HG02571 (cell line): Measurements from ENCODE around the gene SPATA16.
"Not testable (repeated sequence)": the region's sequence is repeated elsewhere in the genome, so short reads cannot be mapped to it uniquely, and the experiment has no call there.

ENCODE experiments used
- ATAC-seq: cut with Tn5 transposase; IDR thresholded peaks from one replicate; pipeline ENCODE4 v1.9.1; 2021; ENCODE audit warnings: mild to moderate bottlenecking, moderate library complexity; ENCODE audit not compliant: unreplicated experiment

SPATA16 gene

DNA sequence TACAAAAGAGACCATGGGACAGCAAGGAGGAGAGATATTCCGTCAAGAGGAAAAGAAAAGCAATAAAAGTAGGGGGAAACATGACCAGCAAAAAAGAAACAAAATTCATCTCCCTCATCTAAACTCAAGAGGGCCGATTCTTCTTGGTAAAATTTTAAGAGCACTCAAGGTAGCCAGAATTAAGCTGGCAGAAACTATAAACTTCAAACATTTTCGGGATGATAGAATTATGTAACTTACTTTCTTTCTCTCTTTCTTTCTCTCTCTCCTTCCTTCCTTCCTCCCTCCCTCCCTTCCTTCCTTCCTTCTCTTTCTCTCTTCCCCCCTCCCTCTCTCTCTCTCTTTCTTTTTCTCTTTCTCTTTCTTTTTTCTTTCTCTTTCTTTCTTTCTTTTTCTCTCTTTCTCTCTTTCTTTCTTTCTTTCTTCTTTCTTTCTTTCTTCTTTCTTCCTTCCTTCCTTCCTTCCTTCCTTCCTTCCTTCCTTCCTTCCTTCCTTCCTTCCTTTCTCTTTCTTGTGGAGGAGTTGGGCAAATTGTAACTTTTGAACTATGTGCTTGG lies 180.3 kb downstream of the SPATA16 start:
- ATAC-seq = not testable (repeated sequence)

GRCh38 chr3:172958565-172958964 lies 182.5 kb downstream of the SPATA16 start:
- ATAC-seq = no peak

DNA sequence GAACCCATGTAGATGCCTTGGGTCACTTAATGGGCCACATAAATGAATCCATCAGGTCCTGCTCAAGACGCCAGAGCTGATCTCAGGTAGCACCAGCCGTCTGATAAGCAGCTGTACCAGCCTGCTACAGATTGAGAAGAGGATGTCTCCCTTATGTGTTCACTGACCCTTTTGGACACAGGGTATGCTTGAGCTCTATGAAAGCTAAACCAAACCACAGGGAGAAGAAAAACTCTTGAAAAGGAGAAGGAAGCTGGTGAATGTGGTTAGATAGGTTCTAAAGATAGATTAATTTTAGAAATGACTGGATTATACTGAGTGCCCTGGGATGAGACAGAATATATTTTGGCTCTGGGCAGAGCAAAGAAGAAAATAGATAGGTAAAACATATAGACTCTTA lies 187.5 kb downstream of the SPATA16 start:
- ATAC-seq = no peak

- ATAC-seq = no peak
These were observed 189.5 kb downstream of the SPATA16 start for GRCh38 chr3:172951511-172951910.

DNA sequence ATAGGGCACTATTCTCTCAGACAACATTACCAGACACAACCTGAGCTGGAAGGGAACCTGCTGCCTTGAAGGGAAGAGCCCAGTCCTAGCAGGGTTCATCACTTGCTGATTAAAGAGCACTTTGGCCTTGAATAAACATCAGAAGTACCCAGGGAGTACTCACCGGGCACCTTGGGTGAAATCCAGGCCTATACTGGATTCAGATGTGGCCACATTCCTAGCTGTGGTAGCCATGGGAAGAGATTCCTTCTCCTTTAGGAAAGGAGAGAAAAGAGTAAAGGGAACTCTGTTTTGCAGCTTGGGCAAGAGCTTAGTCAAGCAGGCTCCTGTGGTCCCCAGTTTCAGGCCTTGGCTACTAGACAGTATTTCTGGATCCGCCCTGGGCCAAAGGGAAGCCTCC lies 195.0 kb downstream of the SPATA16 start:
- no peak for ATAC-seq

DNA sequence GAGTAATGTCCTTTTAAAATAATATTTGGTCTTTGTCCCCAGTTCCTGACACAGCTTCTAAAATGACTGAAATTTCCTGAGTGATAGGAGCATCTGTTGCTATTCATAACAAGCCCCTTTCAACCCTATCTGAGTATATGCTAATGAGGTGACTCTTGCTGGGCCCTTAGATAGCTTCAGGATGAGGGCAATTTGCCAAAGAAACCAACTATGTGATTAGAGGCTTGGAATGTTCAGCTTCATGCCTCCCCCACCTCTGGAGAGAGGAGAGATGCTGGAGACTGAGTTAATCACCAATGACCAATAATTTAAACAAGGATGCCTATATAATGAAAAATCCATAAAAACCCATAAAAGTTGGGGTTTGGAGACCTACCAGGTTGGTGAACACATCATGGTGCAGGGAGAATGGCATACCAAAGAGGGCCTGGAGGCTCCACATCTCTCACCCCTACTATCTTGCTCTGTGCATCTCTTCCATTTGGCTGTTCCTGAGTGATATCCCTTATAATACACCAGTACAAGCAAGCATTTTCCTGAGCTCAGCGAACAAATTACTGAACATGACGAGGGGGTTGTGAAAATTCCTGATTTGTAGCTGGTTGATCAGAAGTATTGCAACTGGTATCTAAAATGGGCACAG lies 201.3 kb downstream of the SPATA16 start:
- ATAC-seq = no peak

DNA sequence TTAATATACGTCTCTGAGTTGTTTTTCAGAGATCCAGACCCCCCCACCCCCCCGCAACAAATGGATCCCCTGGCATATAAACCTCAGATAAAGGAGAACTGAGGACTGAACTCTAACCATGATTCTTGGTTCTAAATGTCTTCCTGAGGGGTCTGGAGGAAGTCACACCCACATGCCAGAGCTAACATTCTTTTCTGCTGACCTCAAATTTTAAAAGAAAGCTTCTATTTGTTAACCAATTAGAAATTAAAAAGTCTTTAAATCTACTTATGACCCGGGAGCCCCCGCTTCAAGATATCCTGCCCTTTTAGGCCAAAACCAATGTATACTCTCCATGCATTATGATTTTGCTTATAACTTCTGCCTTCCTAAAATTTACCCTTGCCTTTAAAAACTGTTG lies 202.2 kb downstream of the SPATA16 start:
- no peak for ATAC-seq

DNA sequence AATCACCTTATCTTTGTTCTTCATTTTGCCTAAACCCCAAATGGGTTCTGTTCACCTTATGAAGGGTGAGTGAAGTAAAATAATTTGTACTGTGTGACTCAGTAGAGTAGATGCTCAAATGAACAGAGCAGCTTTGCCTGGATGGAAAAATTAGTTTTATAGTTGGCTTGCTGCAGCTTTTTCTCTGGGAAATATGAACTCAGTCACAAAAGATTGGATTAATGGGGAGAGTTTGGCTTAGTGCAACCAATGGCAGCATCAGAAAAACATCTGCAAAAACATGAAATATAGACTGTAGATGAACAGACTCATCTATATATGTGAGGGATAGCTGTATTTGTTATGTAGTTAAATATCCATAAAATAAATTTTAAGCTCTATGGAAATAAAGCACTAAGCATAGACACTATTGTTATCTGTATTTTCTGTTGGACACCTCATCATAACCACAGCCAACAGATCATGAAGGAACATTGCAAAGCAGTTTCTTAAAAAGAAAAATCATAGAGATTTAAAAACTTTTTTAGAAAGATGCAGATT lies 209.2 kb downstream of the SPATA16 start:
- ATAC-seq = no peak

DNA sequence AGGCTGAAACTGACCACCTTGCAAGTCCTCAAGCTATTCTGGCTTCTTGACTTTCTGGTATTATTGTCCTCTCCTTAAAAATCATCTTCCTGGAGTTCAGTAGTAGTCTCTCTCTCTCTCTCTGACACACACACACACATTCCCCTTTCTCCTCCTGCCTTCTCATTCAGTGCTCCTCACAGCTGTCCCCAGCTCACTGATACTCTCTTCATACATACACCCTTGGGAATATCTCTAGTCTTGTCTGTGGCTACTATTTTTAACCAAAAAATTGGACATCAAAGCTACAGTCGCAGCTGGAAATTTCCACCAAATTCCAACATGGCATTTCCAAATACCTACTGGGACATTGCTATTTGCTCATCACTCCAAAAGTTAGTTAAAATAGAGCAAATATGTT lies 211.6 kb downstream of the SPATA16 start:
- no peak for ATAC-seq

DNA sequence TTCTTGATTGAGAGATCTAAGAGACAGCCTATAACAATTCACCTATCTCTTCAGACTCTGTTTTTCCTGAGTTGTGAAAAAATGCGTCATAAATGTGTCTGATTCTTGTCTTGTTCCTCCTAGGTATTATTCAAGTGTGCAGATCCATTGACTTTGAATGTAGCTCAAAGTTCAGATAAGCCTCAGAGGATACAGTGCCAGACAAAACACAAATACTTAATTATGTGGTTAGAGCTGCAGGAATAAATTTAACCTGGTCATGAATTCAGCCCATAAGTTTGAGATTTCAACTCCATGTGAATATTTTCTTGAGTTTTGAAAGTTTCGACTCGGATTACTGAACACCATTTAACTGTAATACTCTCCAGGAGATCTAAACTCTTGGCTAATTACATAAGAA lies 216.5 kb downstream of the SPATA16 start:
- ATAC-seq = no peak

DNA sequence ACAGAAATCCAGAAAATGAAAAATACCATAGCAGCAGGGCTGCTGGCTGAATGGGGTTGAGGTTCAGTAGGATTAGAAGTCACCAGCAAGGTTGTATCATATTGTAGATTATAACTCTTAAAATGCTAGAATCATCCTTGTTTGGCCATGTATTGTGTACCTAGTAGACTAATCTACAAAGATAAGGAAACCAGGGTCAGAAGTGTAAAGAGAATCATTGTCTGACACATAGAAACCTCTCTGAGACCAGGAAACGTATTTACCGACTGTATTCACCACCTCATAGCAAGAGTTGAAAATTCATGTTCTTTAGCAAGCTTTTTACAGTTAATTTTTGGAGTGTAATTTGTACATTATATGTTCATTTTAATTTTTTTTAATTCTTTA lies 221.7 kb downstream of the SPATA16 start:
- no peak for ATAC-seq

GRCh38 chr3:172918568-172919296 lies 222.3 kb downstream of the SPATA16 start:
- no peak for ATAC-seq

DNA sequence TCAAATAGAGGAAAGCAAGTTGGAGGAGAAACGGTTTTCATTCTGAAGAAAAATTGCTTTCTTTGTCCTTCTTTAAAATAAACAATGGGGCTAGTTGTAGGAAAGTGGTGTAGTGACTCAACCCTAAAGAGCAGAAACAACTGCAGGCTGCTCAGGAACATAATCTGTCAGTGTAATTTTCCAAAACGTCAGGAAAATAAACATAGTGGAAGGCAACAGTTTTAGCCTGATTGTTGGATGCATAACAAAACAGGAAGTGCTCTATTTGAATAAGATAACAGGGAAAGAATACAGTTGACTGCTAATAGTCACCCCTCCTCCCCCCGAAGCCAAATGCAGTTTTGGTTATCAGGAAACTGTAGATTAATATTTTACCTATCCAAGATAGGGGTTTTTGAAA lies 222.9 kb downstream of the SPATA16 start:
- no peak for ATAC-seq

- no peak for ATAC-seq
These were observed 225.0 kb downstream of the SPATA16 start for GRCh38 chr3:172915911-172916514.

- no peak for ATAC-seq
These were observed 226.2 kb downstream of the SPATA16 start for GRCh38 chr3:172914854-172915253.

DNA sequence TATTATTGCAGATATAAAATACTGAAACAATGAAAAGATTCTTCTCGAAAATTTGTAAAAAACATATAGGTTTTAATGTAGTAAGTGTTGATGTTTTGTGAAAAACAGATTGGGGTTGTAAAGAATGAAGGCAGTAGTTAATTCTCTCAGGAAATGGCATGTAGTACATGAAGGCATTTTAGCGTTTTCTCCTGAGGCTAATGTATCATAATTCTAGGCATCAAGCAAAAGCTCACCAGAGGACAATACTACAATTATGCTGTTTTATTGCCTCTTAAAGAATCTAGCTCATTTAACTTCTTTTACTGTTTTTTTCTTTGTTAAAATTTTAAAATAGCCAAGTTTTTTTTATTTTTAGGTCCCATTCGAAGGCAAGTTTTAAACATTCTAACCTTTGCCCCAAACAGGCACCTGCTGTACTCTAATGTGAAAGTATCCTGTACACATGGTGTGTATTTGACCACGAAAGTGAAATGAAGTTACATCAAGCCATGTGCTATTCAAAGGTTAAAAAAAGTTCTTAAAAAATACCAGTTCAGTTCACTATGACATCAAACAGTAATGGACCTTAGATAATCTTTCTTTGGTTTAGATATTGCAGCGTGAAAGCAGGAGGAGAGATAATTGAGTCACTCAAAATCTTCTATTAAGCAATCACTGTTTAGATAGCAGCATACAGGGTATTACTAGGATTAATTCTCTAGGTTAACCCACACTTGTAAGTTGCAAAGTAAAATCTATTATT lies 227.0 kb downstream of the SPATA16 start:
- no peak for ATAC-seq

DNA sequence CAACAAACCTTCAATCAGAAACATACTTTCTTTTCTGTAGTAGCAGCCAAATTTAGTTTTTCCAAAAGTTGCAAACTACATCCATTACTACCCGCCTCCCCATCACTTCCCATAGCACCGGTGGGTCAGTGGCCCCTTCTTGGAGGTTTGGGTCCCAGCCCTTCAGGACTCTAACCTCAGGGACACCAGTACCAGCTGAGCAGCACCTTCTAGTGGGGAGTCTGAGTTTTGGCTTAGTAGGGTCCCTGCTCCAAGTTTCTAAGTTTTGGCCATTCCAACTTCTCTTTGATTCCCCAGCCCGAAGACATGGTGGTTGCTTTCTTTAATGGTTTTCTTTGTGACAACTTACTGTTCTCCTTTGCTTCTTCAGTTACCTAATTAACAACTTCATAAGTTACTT lies 229.9 kb downstream of the SPATA16 start:
- ATAC-seq = no peak

DNA sequence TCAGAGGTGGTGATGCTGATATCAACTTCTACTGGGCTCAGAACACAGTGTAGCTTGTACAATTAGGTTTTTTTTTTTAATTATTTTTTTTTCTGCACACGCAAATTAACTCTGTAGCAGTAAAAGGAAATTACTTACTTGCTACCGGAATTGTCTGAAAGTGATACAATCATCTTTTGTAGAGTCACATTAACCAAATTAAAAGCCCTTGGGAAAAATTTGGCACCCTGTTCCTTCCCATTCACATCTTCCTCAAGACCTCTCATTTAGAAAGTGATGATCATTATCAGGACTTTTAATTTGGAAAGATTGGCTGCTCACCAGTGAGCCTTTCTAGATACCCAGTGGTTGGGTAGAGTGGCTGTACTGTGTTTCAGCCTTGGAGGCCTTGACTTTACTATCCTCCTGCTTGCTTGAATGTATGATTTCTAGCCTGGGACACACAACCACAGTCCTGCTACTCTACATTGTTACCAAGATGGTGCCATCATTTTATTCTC lies 232.2 kb downstream of the SPATA16 start:
- no peak for ATAC-seq

DNA sequence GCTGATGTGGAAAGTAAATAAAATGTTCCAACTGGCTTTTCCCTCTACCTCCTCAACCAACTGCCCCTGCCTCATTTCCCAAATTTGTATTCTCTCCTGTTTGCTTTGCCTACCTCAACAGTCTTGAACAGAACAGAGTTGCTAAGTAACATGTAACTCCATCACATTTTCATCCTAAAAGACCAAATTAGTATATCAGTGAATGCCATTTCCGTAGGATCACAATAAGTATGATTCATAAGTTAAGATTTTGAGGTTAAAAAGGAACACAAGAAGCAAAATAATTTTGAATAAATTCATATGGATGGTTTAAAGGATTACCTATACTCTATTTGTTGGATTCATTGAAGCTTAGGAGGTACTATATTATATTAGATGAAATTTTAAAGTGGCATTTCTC lies 235.6 kb downstream of the SPATA16 start:
- no peak for ATAC-seq

GRCh38 chr3:172904711-172905373 lies 236.2 kb downstream of the SPATA16 start:
- no peak for ATAC-seq
